ENCODE results near the gene CYP2U1.
"Not testable (repeated sequence)": the region's sequence is repeated elsewhere in the genome, so short reads cannot be mapped to it uniquely, and the experiment has no call there.

CYP2U1 gene

DNA sequence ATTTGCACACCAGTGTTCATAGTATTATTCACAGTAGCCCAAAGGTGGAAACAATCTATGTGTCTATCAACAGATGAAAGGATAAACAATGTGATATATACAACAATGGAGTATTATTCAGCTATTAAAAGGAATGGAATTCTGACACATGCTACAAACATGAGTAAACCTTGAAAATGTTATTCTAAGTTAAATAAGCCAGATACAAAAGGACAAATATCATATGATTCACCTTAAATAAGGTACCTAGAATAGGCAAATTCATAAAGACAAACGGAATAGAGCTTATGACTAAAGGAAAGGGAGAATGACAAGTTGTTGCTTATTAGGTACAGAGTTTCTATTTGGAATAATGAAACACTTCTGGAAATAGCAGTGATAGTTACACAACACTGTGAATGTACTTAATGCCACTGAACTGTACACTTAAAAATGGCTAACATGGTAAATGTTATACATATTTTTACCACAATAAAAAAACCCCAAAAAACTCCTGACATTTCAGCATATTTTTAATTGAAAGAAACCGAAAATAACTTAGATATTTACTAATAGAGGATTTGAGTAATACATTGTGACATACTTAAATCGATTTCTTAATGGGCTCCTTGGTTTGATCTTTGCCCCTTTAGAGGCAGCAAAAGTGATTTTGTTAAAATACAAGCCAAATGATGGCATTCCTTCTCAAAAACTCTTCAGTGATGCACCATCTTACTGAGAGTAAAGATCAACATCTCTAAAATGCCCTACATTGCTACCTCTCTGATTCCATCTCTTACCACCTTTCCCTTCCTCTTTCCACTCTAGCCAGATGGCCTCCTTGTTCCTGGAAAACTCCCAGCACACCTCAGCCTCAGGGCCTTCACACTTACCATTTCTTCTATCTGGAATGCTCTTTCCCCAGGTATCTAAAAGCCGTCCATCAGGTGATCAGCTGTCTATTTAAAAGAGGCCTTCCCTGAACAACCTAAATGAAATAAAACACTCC, 8.6 kb upstream of the CYP2U1 start:
- no peak for DNase-seq (ENCODE audit: low spot score)

DNA sequence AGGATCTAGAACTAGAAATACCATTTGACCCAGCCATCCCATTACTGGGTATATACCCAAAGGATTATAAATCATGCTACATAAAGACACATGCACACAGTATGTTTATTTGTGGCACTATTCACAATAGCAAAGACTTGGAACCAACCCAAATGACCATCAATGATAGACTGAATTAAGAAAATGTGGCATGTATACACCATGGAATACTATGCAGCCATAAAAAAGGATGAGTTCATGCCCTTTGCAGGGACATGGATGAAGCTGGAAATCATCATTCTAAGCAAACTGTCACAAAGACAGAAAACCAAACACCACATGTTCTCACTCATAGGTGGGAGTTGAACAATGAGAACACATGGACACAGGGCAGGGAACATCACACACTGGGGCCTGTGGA, 5.6 kb upstream of the CYP2U1 start:
- DNase-seq (ENCODE audit: low spot score), result not testable (repeated sequence)

DNA sequence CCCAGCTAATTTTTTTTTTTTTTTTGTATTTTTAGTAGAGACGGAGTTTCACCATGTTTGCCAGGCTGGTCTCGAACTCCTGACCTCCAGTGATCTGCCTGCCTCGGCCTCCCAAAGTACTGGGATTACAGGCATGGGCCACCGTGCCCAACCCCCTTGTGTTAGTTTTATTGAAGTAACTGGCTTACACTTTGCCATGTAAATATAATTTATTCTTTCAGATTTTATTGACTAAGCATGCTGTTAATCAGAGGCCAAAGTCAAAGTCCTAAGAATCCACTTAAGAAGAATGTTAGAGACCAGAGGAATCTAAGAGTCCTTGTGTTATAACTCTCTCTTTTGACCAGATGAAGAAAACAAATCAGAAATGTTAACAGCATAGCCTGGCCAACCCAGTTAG, 4.5 kb upstream of the CYP2U1 start:
- DNase-seq (ENCODE audit: low spot score), result not testable (repeated sequence)

DNA sequence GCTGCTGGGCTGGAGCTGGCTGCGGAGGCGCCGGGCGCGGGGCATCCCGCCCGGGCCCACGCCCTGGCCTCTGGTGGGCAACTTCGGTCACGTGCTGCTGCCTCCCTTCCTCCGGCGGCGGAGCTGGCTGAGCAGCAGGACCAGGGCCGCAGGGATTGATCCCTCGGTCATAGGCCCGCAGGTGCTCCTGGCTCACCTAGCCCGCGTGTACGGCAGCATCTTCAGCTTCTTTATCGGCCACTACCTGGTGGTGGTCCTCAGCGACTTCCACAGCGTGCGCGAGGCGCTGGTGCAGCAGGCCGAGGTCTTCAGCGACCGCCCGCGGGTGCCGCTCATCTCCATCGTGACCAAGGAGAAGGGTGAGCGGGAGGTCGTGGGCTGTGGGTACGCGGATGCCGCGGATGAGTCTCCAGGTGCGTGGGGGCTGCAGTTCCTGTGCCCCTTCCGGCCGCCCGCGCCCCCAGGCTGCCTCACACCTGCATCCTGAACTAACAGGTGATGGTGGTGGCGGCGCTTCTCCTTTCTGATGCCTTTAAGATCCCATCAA, 499 bp downstream of the CYP2U1 start:
- DNase-seq (ENCODE audit: low spot score), result peak; percentile 7

DNA sequence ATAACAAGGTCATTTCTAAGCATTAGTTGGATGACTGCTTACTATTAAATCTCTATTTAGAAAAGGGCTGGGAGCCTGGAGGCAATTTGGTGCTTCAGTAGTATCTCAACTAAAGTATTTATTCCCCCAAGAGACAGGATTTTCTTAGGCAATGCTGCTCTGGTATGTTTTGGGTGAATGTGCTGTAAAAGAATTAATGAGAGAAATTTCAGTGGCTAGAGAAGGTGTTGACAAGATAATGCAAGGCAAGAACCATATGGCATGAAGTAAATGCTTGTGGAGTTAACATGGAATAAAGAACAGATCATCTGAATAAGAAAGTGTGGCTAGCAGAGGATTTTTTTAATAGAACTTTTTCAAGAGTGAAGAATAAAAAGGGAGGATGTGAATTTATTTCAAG, 3.9 kb downstream of the CYP2U1 start:
- no peak for DNase-seq (ENCODE audit: low spot score)

DNA sequence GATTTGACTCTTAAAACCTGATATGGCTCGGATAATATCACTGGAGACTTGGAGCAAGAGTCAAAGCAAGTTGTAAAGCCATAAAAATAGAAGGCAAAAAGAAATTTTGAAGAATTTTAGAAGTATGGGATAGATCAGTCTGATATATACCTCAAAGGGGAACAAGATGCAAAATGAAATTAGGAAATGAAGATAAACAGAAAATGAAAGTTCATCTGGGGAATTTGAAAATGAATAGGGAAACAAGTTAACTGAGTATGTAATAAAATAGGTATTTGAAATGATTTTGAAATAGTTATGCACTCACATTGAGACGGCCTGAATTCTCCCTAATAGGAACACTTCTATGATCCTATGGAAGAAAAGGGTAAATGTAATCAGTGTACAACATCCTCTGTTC, 5.7 kb downstream of the CYP2U1 start:
- DNase-seq (ENCODE audit: low spot score), result no peak

DNA sequence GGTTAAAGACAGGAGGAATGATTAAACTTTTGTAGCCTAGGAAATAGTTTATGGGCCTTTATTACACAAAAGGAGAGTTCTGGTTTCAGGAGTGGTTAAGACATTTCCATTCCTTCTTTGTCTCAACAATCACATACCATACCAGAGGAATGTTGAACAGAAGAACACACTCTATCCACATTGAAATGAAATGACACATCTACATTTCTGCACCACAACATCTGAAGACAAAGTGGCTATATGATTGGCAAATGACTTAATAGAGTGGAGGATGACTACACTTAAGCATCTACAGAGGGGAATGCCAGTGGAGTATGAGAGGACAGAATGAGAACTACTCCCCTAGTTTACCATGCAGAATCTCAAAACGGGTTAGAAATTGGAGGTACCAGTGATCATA, 8.0 kb downstream of the CYP2U1 start:
- no peak for DNase-seq (ENCODE audit: low spot score)

DNA sequence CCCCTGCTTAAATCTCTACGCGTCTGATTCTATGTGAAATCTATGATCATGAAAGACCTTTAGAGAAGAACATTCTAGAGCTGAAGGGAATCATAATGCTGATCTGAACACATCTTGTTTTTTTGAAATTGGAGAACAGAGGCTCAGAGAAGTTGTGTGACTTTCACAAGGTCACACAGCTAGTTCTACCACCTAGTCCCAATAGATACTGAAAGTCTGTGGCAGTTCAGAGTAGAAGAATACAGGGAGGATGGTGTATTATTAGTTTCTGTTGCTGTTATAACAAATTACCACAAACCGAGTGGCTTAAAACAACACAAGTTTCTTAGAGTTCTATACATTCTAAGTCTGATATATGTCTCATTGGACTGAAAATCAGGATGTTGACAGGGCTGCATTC, 14.5 kb downstream of the CYP2U1 start:
- DNase-seq (ENCODE audit: low spot score), result no peak

DNA sequence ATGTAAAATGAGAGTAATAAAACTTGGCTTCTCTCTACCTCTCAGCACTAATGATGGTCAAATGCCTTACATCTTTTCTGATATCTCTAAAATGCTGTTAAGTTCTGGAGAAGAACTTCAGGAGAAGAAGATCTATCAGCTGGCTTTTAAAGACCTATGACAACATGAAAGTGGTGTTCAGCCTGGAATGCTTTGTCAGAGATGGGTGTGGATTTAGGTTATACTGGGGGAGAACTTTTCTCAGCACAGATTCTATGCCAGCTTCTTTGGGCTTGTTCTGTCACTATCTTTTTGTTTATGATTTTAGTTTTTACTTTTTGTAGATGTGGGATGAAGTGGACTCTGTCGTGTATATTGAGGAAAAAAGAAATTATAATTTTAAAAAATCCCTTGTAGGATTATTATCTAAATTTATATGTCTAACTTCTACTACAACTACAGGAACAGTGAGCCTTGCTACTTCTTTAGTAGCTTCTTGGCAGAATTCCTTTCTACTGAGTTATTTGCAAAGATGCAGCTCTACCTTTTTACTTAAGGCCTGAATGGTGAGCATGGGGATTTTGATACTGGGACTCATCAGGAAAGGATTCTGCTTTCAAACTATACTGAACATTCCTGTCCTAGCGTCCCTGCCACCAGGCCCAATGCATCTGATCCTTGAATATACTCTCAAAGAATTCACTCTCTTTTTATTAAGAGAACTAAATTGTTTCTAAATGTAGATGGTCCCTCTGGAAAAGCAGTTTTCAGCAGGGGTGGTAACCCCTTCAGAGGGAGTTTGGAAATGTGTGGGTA, 19.6 kb downstream of the CYP2U1 start:
- DNase-seq (ENCODE audit: low spot score), result no peak

DNA sequence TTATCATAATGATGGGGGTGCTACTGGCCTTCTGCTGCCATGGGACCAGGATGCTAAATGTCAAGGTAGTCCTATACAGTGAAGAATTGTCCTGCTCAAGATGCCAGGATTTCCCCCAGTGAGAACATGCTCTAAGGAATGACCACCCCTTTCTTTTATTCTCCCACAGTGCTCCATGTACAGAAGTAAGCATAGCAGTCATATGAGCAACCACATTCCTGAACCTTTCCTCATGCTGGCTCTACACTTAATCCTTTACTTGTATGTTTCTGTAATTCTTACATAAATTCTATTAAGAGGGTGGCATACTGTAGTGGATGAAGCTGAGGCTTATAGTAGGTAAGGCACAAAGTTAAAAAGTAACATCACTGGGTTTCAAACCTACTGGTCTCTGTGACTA, 20.2 kb downstream of the CYP2U1 start:
- DNase-seq (ENCODE audit: low spot score), result no peak

DNA sequence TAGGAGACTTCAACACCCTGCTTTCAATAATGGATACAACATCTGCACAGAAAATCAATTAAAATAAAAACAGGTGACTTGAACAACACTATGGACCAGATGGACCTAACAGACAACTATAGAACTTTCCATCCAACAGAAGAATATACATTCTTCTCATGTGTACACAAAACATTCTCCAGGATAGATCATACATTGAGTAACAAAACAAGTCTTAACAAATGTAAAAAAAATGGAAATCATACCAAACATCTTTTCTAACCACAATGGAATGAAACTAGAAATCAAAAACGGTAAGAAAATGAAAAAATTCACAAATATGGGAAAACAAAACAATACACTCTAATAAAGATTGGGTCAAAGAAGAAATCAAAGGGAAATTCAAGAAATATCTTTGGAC, 24.7 kb downstream of the CYP2U1 start:
- no peak for DNase-seq (ENCODE audit: low spot score)

DNA sequence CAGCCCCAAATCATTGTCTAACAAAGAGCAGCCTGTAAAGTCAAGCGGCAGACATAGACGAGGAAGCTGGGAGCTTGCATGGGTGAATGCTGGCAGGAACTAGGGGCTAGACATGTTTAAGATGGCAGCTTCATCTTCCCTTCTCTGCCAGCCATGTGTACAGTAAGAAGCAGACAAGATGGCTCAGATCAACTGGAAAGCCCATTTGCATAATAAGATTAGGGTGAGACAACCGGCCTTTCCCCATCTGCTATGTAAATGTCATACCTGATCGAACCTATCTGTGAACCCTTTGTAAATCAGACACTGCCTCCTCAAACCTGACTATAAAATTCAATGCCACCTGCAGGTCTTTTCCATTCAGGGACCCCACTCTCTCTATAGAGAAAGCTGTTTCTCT, 35.6 kb downstream of the CYP2U1 start:
- no peak for DNase-seq (ENCODE audit: low spot score)

DNA sequence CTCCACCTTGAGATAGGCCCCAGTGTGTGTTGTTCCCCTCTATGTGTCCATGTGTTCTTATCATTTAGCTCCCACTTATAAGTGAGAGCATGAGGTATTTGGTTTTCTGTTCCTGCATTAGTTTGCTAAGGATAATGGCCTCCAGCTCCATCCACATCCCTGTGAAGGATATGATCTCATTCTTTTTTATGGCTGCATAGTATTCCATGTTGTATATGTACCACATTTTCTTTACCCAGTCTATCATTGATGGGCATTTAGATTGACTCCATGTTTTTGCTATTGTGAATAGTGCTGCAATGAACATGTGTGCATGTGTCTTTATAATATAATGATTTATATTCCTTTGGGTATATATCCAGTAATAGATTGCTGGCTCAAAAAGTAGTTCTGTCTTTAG, 36.2 kb downstream of the CYP2U1 start:
- DNase-seq (ENCODE audit: low spot score), result not testable (repeated sequence)

DNA sequence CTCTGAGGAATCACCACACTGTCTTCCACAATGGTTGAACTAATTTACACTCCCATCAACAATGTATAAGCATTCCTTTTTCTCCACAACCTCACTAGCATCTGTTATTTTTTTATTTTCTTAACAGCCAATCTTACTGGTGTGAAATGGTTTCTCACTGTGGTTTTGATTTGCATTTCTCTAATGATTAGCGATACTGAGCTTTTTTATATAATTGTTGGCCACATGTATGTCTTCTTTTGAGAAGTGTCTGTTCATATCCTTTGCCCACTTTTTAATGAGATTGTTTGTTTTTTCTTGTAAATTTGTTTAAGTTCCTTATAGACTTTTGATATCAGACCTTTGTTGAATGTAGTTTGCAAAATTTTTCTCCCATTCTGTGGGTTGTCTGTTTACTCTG, 36.6 kb downstream of the CYP2U1 start:
- not testable (repeated sequence) for DNase-seq (ENCODE audit: low spot score)

DNA sequence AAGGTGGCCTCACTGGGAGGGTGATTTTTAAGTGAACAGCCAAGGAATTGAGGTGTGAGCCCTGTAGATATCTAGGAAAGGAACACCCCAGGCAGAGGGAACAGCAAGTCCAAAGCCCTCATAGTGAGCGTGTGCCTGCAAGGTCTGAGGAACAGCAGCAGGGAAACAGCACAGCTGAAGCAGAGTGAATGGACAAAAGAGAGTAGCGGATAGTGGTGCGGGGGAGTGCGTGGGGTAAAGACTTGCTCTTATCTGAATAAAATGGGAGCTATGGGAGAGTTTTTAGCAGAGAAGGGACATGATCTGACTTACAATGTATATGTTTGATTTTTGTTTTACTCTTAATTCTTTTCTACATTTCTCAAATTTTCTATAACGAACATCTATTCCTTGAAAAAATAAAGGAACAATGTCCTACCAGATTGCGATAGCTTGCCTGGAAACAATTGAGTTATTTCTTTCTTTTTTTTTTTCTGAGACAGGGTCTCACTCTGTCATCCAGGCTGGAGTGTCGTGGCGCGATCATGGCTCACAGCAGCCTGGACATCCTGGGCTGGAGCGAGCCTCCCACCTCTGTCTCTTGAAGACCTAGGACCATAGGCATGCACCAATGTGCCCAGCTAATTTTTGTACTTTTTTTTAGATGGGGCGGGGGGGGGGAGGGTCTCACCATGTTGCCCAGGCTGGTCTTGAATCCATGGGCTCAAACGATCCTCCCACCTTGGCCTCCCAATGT, 38.9 kb downstream of the CYP2U1 start:
- no peak for DNase-seq (ENCODE audit: low spot score)

DNA sequence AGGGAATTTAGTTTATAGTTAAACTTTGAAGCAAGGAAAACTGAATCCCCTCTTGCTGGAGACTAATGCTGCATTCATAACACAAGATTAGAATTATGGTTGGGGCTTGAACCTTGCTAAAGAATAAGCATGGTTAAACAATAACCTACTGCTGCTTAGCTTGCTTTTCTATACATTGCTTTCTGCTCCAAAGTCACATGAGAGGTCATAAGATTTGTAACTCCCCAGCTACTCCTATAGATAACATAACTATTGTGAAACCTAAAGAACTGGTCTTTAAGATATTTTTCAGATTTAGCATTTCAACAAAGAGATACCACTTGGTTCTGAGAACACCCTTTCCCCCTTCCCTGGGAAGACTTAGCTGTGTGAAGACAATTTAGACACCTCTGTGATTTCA, 41.3 kb downstream of the CYP2U1 start:
- no peak for DNase-seq (ENCODE audit: low spot score)

DNA sequence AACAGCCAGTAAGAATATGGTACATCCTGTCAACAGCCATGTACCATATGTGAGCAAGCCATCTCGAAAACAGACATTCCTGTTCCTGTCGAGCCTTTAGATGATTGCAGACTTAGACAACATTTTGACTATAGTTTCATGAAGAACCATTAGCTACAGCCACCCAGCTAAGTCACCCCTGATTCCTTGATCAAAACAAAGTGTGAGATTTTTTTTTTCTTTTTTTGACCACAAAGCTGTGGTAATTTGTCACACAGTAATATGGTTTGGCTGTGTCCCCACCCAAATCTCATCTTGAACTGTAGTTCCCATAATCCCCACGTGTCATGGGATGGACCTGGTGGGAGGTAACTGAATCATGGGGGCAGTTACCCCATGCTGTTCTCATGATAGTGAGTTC, 43.2 kb downstream of the CYP2U1 start:
- no peak for DNase-seq (ENCODE audit: low spot score)

DNA sequence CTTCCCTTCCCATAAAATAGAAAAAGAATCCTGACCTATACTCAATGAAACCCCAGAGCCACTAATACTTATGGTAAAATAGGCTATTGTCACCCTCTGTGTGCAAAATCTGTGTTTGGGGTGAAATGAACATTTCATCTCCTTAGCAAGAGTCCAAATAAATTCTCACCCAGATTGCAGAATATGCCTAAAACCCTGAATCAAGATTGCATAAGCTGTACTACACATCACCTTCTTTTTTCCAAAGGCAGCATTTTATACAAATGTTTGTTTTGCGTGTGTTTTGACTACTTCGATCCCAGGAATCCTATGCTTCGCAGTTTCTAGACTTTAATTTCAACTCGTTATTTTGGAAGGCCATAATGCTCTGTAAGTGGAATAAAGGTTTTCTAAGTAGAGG, 46.1 kb downstream of the CYP2U1 start:
- no peak for DNase-seq (ENCODE audit: low spot score)

DNA sequence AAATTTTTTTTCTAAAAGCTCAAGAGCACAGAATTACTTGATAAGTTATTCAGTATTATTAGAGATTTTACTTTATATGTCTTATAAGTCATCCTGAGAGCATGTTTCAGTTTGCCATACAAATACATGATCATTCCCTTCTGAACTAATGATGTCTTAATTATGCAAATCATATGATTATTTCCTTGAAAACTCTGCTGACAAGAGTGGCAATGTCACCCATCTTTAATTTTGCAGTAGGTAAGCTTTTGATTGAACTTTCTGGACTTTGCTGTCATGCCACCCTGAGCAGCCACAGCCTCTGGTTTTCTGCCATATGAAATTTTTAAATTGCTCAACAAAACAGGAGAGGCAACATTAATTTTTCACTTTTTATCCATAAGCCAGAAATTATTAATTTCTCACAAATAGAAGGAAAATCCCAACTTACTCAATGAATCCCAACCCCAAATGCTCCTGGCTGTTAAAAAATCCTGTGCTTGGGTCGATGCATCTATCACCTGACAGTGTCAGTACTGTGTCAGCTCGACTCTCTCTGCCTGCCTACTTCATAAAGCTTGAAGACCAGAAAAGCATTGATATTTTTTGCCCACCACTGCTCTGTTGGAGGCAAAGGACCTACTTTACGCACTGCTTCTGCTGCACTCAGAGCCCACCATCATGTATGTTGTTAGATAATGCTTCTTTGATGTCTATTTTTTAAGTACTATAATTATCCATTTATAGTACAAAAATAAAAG, 46.8 kb downstream of the CYP2U1 start:
- no peak for DNase-seq (ENCODE audit: low spot score)

DNA sequence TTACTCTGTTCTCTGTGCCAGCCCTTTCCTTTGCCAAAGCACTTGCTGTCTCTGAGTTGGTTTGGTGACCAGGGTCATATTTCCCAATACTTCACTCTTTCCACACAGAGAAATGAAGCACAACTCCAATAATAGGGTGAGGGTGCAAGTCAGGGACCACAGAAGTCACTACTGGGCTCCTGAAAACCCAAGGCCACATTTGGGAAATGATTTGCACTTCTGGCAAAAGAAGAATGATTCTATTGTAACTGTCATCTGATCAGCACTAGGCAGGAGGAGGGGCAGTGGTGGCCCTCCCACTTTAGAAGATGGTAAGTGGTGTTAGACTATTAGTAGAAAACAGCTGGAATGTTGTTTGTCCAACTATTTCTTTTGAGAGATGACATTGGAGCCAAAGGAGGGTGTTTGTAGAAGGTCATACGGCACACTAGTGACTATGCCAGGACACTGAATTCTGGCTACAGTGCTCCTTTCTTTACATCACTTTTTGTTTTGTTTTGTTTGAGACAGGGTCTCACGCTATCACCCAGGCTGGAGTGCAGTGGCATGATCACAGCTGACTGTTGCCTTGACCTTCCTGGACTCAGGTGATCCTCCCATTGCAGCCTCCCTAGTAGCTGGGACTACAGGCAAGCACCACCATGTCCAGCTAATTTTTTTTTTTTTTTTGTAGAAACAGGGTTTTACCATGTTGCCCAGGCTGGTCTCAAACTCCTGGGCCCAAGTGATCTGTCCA, 47.5 kb downstream of the CYP2U1 start:
- no peak for DNase-seq (ENCODE audit: low spot score)
